ENCODE data around the gene SP7.

DNA sequence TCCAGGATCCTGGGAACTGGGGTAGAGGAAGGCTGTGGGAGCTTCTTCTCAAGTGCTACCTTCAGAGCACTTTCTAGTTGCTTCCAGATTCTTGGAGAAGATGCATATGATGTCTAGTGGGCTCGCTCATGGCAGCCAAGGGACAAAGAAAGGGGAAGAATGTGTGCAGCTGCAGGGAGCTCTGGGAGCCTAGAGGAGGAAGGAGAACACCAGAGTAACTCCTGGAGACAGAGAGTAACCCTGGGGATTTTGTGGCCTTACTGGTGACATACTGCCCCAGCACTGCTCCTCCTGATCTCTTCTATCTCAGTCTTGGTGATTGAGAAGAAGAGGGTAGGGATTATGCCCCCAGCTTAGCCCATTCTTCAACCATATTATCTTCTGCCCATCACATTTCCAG, 10.3 kb upstream of the SP7 start:
- TF ChIP-seq, protein P1, sequence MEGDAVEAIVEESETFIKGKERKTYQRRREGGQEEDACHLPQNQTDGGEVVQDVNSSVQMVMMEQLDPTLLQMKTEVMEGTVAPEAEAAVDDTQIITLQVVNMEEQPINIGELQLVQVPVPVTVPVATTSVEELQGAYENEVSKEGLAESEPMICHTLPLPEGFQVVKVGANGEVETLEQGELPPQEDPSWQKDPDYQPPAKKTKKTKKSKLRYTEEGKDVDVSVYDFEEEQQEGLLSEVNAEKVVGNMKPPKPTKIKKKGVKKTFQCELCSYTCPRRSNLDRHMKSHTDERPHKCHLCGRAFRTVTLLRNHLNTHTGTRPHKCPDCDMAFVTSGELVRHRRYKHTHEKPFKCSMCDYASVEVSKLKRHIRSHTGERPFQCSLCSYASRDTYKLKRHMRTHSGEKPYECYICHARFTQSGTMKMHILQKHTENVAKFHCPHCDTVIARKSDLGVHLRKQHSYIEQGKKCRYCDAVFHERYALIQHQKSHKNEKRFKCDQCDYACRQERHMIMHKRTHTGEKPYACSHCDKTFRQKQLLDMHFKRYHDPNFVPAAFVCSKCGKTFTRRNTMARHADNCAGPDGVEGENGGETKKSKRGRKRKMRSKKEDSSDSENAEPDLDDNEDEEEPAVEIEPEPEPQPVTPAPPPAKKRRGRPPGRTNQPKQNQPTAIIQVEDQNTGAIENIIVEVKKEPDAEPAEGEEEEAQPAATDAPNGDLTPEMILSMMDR (IDR thresholded peaks at IDR 0.05), result no peak
- TF ChIP-seq EP300 (IDR thresholded peaks at IDR 0.05), result no peak

Measured in esophagus muscularis mucosa (tissue), 3 donors.